ENCODE data around the gene CRTC2. TPM values are rescaled to one million over a fixed set of nuclear protein-coding genes. Genes with fewer than 3 reads are reported as not detected.

CRTC2 gene
- total RNA-seq, 1 experiment from 2014 or later, result 33.8 TPM

GRCh38 chr1:153958961-153959260 lies 499 bp upstream of the CRTC2 start:
- no peaks in the 10 kb centered on the region for H3K27me3 ChIP-seq (ENCODE audit: insufficient read depth, low read length)
- no peaks in the 10 kb centered on the region for H3K9me3 ChIP-seq (ENCODE audit: control insufficient read depth in 1 of 2, insufficient read depth in 1 of 2, low read depth in 1 of 2, low read length in 2 of 2)
- intact Hi-C loops (cut with micrococcal nuclease), result no loop called here
- no TSS peak for BruUV-seq (replicated peaks)
- H3K27ac ChIP-seq (ENCODE audit: low read depth, low read length), result peak overlapping the region; percentile 94
- H4K20me1 ChIP-seq (ENCODE audit: insufficient read depth), result no peaks in the 10 kb centered on the region
- peak overlapping the region; percentile 87 for H3K4me2 ChIP-seq (ENCODE audit: low read length)
- no peak for DNase-seq (ENCODE audit: low read depth, low spot score)
- peak overlapping the region; percentile 15; the same call in 1 of the 2 replicates for H3K9ac ChIP-seq (ENCODE audit: low read length)
- H2AFZ ChIP-seq (ENCODE audit: low read depth, low read length, poor library complexity, severe bottlenecking), result no peak overlapping the region
- POLR2A ChIA-PET, result interaction anchor here (1.0 to 2.7 kb wide), 3 partner anchors 8 to 32 kb away, joined by 3 to 7 read pairs (median 5); partner anchors contain the start of genes CREB3L4, JTB and RPS27
- RAD21 ChIA-PET (ENCODE audit: low non-redundant PET in 1 of 2, low total read pairs in 2 of 2, uncharacterized antibody in 2 of 2, unreplicated experiment in 2 of 2), result interaction anchor here in 1 of 2 experiments (0.6 kb wide), 1 partner anchor 8 kb away, joined by 3 read pairs; the partner anchor contains the start of gene CREB3L4
- H3K4me3 ChIP-seq (replicated peaks in 1 of 2; ENCODE audit: low read depth in 1 of 2, low read length in 2 of 2), result peak overlapping the region; percentile 26 to 88
- H3K4me1 ChIP-seq (ENCODE audit: control insufficient read depth in 1 of 2, insufficient read depth in 2 of 2, low read length in 2 of 2), result peaks cover 12 to 36% of the 10 kb centered on the region in 2 experiments; a peak in 3 of 4 replicates
- no peak for ATAC-seq
- CTCF ChIA-PET, result interaction anchor here (1.3 to 1.5 kb wide), 2 partner anchors 9 to 12 kb away, joined by 4 to 7 read pairs; partner anchors contain the start of genes CREB3L4 and DENND4B
- no peaks in the 10 kb centered on the region for H3K9me2 ChIP-seq (ENCODE audit: insufficient read depth)
- peaks cover 5 to 13% of the 10 kb centered on the region in 2 experiments; a peak in 2 of 4 replicates for H3K36me3 ChIP-seq (ENCODE audit: control insufficient read depth in 1 of 2, insufficient read depth in 2 of 2, low read length in 2 of 2)
- H3K79me2 ChIP-seq (ENCODE audit: insufficient read depth, low read length), result peaks cover 67% of the 10 kb centered on the region
- TF ChIP-seq EGR1 (IDR thresholded peaks at IDR 0.05; ENCODE audit: low read depth) (no peak), ELF1 (IDR thresholded peaks at IDR 0.05; ENCODE audit: borderline replicate concordance, low read depth) (no peak), JUND (IDR thresholded peaks at IDR 0.05) (no peak), SRF (IDR thresholded peaks at IDR 0.05; ENCODE audit: low read depth) (no peak), CTCF (IDR thresholded peaks at IDR 0.05 in 2 of 3, conservative IDR thresholded peaks at IDR 0.05 in 1 of 3; ENCODE audit: borderline replicate concordance in 1 of 3, insufficient read depth in 1 of 3, low read depth in 2 of 3, low read length in 2 of 3) (no peak), ATF3 (IDR thresholded peaks at IDR 0.05) (no peak), RAD21 (IDR thresholded peaks at IDR 0.05; ENCODE audit: low read depth) (no peak), POLR2A (IDR thresholded peaks at IDR 0.05; ENCODE audit: borderline replicate concordance, extremely low read depth, insufficient read depth, insufficient read length) (no peak), TCF7L2 (IDR thresholded peaks at IDR 0.05; ENCODE audit: borderline replicate concordance, extremely low read depth, insufficient read depth, insufficient read length) (no peak), ZNF274 (IDR thresholded peaks at IDR 0.05; ENCODE audit: low read depth, low read length) (no peak), YY1 (IDR thresholded peaks at IDR 0.05; ENCODE audit: extremely low read depth, insufficient replicate concordance, low read depth, low read length) (no peak), ZBTB33 (IDR thresholded peaks at IDR 0.05; ENCODE audit: extremely low read depth, insufficient replicate concordance, low read length) (no peak)
